ENCODE data around the gene LBHD2.

LBHD2 gene

DNA sequence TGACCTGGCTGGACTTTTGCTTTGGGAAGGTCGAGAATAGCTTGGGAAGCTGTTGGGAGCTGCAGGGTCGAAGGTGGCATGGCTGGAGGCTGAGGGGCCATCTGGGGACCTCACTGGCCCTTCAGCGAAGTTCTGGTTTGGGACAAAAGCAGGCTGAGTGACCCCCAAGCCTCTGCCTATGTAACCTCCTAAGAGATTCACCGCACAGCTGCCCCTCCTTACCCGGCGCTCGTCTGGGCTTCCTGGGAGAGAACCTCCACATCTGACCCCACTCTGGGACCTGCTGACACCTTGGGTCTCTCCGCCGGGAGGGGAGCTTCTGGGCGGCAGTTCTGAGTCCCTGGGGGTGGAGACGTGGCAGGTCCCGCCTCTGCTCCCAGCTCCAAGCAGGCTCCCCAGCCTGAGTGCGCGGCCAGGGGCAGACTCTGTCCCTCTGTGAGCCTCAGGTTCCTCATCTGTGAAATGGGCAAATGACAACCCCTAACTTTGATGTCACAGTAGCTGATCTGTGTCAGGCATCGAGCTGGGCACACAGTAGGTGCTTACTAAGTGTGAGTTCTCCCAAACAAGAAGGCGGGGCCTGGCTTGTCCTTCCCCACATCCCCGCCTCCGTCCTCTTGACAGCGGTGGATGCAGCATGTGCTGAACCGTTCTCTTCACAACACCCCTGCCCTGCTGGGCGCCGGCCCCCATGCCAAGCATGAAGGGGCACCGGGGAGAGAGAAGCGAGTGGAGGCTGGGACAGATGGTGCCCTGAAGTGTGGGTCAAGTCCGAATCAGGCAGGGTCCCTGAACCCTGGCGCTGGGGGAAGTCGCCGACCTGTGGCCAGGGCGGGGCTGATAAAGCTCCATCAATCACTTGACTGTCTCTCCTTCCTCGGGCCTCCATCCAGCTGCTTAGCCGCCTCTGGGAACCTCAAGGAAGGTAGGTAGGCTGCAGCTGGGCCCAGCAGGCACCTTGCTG lies 14.3 kb downstream of the LBHD2 start:
- no peaks in the 10 kb centered on the region for H3K9me2 ChIP-seq (replicated peaks; ENCODE audit: insufficient read depth, low read length)
- no peak overlapping the region for H3K9ac ChIP-seq (ENCODE audit: low read length)
- H3K36me3 ChIP-seq (ENCODE audit: low read length): no peaks in the 10 kb centered on the region
- no peak overlapping the region for H3K27ac ChIP-seq (ENCODE audit: low read depth, low read length)
- H3K4me3 ChIP-seq (ENCODE audit: insufficient read depth, low read length, poor library complexity, severe bottlenecking): no peak overlapping the region
- H2AFZ ChIP-seq (ENCODE audit: low read depth, low read length, severe bottlenecking): no peak overlapping the region
- H3F3A ChIP-seq (ENCODE audit: insufficient read depth): no peaks in the 10 kb centered on the region
- no peak overlapping the region for H3K4me2 ChIP-seq (ENCODE audit: low read depth, low read length, poor library complexity, severe bottlenecking)
- no peaks in the 10 kb centered on the region for H3K79me2 ChIP-seq (ENCODE audit: insufficient read depth, low read length)
- no peaks in the 10 kb centered on the region for H3K27me3 ChIP-seq (ENCODE audit: low read length)
- H4K20me1 ChIP-seq (ENCODE audit: low read depth, low read length): no peaks in the 10 kb centered on the region
- no peaks in the 10 kb centered on the region for H3K9me3 ChIP-seq (ENCODE audit: insufficient read depth, low read length)
- TF ChIP-seq, protein P1, sequence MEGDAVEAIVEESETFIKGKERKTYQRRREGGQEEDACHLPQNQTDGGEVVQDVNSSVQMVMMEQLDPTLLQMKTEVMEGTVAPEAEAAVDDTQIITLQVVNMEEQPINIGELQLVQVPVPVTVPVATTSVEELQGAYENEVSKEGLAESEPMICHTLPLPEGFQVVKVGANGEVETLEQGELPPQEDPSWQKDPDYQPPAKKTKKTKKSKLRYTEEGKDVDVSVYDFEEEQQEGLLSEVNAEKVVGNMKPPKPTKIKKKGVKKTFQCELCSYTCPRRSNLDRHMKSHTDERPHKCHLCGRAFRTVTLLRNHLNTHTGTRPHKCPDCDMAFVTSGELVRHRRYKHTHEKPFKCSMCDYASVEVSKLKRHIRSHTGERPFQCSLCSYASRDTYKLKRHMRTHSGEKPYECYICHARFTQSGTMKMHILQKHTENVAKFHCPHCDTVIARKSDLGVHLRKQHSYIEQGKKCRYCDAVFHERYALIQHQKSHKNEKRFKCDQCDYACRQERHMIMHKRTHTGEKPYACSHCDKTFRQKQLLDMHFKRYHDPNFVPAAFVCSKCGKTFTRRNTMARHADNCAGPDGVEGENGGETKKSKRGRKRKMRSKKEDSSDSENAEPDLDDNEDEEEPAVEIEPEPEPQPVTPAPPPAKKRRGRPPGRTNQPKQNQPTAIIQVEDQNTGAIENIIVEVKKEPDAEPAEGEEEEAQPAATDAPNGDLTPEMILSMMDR (IDR thresholded peaks at IDR 0.05; ENCODE audit: insufficient read depth, low read length, poor library complexity, severe bottlenecking): no peak
- no peak for TF ChIP-seq EZH2phosphoT487 (conservative IDR thresholded peaks at IDR 0.05; ENCODE audit: low read length)

GRCh38 chr14:103099081-103099732 lies 15.2 kb downstream of the LBHD2 start:
- no peak overlapping the region for H3K4me3 ChIP-seq (ENCODE audit: insufficient read depth, low read length, poor library complexity, severe bottlenecking)
- H3F3A ChIP-seq (ENCODE audit: insufficient read depth): no peaks in the 10 kb centered on the region
- H3K9me2 ChIP-seq (replicated peaks; ENCODE audit: insufficient read depth, low read length): no peaks in the 10 kb centered on the region
- no peaks in the 10 kb centered on the region for H3K79me2 ChIP-seq (ENCODE audit: insufficient read depth, low read length)
- H3K9me3 ChIP-seq (ENCODE audit: insufficient read depth, low read length): no peaks in the 10 kb centered on the region
- no peak overlapping the region for H3K9ac ChIP-seq (ENCODE audit: low read length)
- H3K4me2 ChIP-seq (ENCODE audit: low read depth, low read length, poor library complexity, severe bottlenecking): no peak overlapping the region
- H3K27me3 ChIP-seq (ENCODE audit: low read length): no peaks in the 10 kb centered on the region
- TF ChIP-seq, protein P1 (IDR thresholded peaks at IDR 0.05; ENCODE audit: insufficient read depth, low read length, poor library complexity, severe bottlenecking): no peak
- TF ChIP-seq EZH2phosphoT487 (conservative IDR thresholded peaks at IDR 0.05; ENCODE audit: low read length): no peak
- H3K36me3 ChIP-seq (ENCODE audit: low read length): no peaks in the 10 kb centered on the region
- H4K20me1 ChIP-seq (ENCODE audit: low read depth, low read length): no peaks in the 10 kb centered on the region
- H3K27ac ChIP-seq (ENCODE audit: low read depth, low read length): no peak overlapping the region
- no peak overlapping the region for H2AFZ ChIP-seq (ENCODE audit: low read depth, low read length, severe bottlenecking)

GRCh38 chr14:103099733-103100280 lies 15.8 kb downstream of the LBHD2 start:
- Histone ChIP-seq H3K36me3 (ENCODE audit: low read length) (no peaks in the 10 kb centered on the region), H3K79me2 (ENCODE audit: insufficient read depth, low read length) (no peaks in the 10 kb centered on the region), H3K4me2 (ENCODE audit: low read depth, low read length, poor library complexity, severe bottlenecking) (no peak overlapping the region), H3K9ac (ENCODE audit: low read length) (no peak overlapping the region), H4K20me1 (ENCODE audit: low read depth, low read length) (no peaks in the 10 kb centered on the region), H3K27me3 (ENCODE audit: low read length) (no peaks in the 10 kb centered on the region), H3K27ac (ENCODE audit: low read depth, low read length) (no peak overlapping the region), H3K9me3 (ENCODE audit: insufficient read depth, low read length) (no peaks in the 10 kb centered on the region), H3K4me3 (ENCODE audit: insufficient read depth, low read length, poor library complexity, severe bottlenecking) (no peak overlapping the region), H3F3A (ENCODE audit: insufficient read depth) (no peaks in the 10 kb centered on the region), H2AFZ (ENCODE audit: low read depth, low read length, severe bottlenecking) (no peak overlapping the region), H3K9me2 (replicated peaks; ENCODE audit: insufficient read depth, low read length) (no peaks in the 10 kb centered on the region)
- TF ChIP-seq EZH2phosphoT487 (conservative IDR thresholded peaks at IDR 0.05; ENCODE audit: low read length): no peak
- TF ChIP-seq, protein P1 (IDR thresholded peaks at IDR 0.05; ENCODE audit: insufficient read depth, low read length, poor library complexity, severe bottlenecking): no peak
